Tibial nerve (tissue), 3 donors: ENCODE measurements around the gene SPATA20.

Experiments used
- POLR2A ChIP-seq, 2 donors: fragments of 450-650 bp; IDR thresholded peaks; one replicate each; pipeline ENCODE4 v1.6.1; 2017; ENCODE audit warnings: antibody characterized with exemption in 2 of 2, mild to moderate bottlenecking in 2 of 2, moderate library complexity in 2 of 2
- TF ChIP-seq, protein P1 (sequence below), 5 experiments: fragments of 200-600 bp in 3 of 5; fragments of 450-650 bp in 2 of 5; sonication (generic) in 3 of 5; IDR thresholded peaks; one replicate each; pipeline ENCODE4 v1.5.1; 2016 to 2019; ENCODE audit warnings: antibody characterized with exemption in 5 of 5, mild to moderate bottlenecking in 3 of 5, moderate library complexity in 2 of 5

DNA sequence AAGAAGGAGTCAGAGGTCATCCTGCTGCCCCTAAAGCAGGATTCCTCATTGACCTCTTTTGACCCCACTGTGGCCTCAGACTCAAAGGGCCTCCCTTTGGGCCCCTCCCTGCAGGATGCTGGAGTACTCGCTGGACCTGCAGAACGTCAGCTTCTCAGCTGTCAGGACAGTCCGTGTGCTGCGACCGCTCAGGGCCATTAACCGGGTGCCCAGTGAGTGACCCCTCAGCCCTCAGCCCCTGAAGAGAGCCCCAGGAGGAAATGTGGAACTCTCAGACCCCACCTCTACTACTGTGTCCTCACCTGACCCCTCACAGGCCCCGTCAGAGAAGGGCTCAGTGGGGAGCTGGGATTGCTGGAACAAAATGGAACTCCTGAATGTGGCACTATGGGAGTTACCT is 22.6 kb downstream of the SPATA20 start:
- TF ChIP-seq, protein P1, sequence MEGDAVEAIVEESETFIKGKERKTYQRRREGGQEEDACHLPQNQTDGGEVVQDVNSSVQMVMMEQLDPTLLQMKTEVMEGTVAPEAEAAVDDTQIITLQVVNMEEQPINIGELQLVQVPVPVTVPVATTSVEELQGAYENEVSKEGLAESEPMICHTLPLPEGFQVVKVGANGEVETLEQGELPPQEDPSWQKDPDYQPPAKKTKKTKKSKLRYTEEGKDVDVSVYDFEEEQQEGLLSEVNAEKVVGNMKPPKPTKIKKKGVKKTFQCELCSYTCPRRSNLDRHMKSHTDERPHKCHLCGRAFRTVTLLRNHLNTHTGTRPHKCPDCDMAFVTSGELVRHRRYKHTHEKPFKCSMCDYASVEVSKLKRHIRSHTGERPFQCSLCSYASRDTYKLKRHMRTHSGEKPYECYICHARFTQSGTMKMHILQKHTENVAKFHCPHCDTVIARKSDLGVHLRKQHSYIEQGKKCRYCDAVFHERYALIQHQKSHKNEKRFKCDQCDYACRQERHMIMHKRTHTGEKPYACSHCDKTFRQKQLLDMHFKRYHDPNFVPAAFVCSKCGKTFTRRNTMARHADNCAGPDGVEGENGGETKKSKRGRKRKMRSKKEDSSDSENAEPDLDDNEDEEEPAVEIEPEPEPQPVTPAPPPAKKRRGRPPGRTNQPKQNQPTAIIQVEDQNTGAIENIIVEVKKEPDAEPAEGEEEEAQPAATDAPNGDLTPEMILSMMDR (IDR thresholded peaks at IDR 0.05), result no peak
- no peak for TF ChIP-seq POLR2A (IDR thresholded peaks at IDR 0.05)
